Activated CD8-positive, alpha-beta memory T cell treated with anti-CD3 and anti-CD28 coated beads for 48 hours (primary cell): ENCODE measurements around the gene RUFY1.
A peak's percentile ranks its signal among the peaks of the same experiment; 100 is the strongest.
"Not testable (repeated sequence)": the region's sequence is repeated elsewhere in the genome, so short reads cannot be mapped to it uniquely, and the experiment has no call there.

ENCODE experiments used
- DNase-seq, 3 experiments: peaks; one replicate each; pipeline ENCODE4 v3.0.0-alpha.2; 2020; ENCODE audit warnings: low read depth in 2 of 3, low spot score in 2 of 3

RUFY1 gene

GRCh38 chr5:179550511-179551342 lies at the start of gene RUFY1:
Gene RUFY1 (plus strand): TSS chr5:179550554. CDS start chr5:179550570, 16 bp downstream.
- peak; percentile 54 to 74 (median 71) for DNase-seq

- DNase-seq, result not testable (repeated sequence)
Observed at GRCh38 chr5:179501997-179502396, 48.4 kb upstream of the RUFY1 start.

- not testable (repeated sequence) for DNase-seq
Observed at GRCh38 chr5:179502420-179502819, 47.9 kb upstream of the RUFY1 start.

- no peak for DNase-seq
Observed at GRCh38 chr5:179504191-179504590, 46.2 kb upstream of the RUFY1 start.

DNA sequence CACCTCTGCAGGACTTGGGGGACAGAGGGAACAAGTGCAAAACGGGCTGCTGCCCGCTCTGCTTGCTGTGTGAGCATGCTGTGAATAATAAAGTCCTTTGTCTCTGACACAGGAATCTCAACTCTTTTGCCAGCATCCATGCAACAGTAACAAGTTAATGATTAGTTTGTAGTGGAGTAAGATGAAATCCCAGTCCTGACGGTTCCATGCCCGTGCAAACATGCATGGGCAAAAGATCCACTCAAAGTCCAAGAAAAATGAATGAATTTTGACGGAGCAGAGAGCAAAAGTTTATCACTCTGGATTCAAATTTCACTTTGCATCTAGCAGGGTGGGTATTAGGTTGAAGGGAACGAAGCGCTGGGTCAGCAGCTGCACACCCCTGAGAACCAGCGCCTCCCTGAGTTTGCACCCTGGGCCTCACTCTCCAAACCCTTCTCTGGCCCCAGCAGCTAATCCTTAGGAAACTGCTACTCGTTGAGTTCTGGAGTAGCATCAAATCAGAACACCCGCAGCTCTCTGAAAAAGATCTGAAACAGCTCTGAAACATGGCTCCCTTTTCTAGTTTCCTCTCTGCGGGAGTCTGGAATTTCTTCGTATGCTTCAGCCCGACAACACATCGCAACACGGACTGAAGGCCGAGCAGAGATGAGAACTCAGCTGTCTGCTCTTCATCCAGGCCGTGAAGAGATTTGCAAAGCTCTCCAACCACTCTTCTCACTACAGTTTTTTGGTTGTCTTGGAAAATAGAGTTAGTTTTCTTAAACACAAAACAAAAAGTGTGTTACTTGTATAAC lies 45.6 kb upstream of the RUFY1 start:
- no peak for DNase-seq

GRCh38 chr5:179505636-179506261 lies 44.6 kb upstream of the RUFY1 start:
- DNase-seq, result no peak

DNA sequence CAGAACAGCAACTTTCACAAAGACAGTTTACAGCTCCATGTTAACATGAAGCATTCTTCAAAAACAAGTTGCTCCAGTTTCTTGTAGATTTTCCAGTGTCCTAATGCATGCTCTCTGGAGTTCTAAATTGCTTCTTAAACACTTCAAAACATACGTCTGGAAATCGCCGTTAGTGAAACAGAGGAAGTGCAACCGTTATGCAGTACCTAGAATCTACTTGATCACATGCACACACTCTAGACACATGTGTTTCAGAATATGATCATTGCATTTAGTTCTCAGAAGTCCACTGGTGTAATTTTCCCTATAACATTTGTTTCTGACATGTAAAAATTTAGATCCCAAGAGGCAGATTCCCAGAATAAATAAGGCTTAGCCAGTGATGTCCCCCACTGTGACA lies 41.1 kb upstream of the RUFY1 start:
- no peak for DNase-seq

DNA sequence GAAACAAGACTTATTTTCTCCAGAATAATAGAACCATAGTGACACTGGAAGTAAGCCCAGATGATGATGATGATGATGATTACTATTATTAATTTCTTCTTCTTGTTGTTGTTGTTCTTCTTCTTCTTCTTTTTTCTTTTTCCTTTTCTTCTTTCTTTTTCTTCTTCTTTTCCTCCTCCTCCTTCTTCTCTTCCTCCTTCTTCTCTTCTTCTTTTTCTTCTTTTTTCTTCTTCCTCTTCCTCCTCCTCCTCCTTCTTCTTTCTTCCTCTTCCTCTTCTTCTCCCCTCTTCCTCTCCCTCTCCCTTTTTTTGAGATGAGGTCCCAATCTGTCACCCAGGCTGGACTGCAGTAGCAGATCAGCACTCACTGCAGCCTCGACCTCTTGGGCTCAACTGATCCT lies 40.5 kb upstream of the RUFY1 start:
- no peak for DNase-seq

DNA sequence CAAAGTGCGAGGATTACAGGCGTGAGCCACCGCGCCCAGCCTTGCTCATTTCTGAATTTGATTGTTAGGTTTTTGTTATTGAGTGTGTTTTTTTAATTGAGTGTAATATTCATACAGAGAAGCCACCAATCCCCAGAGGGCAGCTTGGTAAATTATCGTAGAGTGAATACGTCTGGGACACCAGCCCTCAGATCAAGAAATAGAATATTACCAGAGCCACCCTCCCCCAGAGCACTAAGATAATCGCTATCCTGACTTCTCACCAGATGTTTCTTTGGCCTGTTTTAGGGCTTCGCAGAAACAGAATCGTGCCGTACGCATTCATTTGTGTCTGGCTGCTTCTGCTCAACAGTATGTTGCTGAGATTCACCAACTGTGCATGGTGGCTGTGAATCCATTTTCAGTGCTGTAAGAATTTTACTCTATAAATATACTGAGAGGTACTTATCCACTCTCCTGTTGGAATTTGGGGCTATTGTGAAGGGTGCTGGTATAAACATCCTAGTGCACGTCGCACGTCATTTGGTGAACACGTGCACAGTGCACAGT lies 37.8 kb upstream of the RUFY1 start:
- DNase-seq, result no peak

- not testable (repeated sequence) for DNase-seq
Observed at GRCh38 chr5:179515501-179515900, 34.9 kb upstream of the RUFY1 start.

DNA sequence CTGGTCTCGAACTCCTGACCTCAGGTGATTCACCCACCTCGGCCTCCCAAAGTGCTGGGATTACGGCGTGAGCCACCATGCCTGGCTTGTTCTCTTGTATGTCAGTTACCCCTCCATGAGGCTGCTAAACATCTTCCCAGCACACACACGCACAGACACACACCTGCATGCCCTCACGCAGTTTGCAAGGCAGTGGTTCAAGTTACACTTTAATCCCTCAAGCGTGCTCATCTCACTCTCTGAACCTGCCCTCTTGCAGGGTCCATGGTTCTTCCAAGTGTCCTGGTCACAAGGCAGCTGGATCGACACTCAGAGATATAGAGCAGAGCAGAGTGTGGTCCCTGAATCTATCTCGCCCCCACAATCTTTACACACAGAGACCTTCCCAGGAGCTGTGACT lies 34.1 kb upstream of the RUFY1 start:
- DNase-seq, result no peak

- DNase-seq, result not testable (repeated sequence)
Observed at GRCh38 chr5:179517746-179518145, 32.6 kb upstream of the RUFY1 start.

GRCh38 chr5:179518369-179518768 lies 32.0 kb upstream of the RUFY1 start:
- DNase-seq, result not testable (repeated sequence)

GRCh38 chr5:179519416-179520070 lies 30.8 kb upstream of the RUFY1 start:
- not testable (repeated sequence) for DNase-seq

DNA sequence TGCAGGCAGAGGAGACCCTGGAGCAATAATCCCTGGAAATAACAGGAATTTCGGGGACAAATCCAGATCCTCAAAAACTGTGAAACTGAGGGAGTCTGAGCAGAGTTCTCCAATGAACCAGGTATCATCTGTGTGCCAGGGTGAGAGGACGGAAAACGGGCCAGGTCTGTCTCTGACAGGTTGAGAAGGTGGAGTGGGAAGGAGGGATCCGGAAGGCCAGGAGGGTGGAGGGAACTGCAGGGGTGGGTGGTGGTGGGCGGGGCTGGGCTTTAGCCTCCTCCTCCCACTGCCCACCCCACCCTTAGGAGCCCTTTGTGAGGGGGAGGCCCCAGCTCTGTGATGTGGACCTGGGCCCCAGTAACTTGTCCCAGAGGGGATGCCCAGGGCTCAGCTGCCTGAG lies 28.2 kb upstream of the RUFY1 start:
- not testable (repeated sequence) for DNase-seq

- DNase-seq, result no peak
Observed at GRCh38 chr5:179526978-179527377, 23.4 kb upstream of the RUFY1 start.

DNA sequence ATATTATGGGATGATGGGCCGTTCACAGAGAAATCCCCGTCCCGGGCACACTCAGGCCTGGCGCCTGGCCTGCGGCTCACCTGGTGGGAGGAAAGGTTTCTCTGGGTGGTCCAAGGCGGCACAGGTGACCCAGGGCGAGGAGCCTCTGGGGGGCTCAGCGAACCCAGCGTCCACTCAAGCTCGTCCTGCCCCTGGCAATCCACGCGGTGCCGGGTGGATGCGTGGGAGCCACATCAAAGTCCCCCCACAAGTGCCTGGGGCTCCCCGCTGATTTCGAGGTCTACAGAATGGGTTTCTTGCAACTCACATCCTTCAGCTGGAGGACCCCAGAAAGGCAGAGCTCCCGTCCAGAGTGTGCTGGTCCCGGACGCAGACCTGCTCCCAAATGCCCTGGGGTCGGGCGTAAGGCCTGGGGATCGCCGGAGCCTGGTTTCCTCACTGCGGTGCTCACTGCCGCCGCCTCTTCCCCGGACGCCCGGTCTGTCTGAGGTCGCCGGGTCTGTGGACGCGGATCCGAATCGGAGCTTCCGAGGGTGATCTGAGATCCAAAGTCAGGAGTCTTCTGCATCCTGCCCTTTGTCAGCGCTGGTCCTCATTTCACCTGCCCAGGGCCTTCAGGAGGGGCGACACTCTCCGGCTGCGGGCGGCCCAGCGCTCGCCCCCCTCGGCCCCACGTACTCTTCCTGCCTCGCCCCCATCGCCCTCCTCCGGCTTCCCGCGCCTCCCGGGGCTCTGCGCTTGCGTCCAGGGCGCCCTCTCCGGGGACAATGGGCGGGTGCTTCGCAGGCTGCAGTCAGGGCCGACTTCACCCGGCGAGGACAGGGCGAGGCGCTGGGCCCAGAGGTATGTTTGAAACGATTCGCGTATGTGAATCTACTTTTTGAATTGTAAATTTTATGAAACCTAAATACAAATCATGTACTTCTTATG lies 20.0 kb upstream of the RUFY1 start:
- peak; percentile 47 to 51 (median 48) for DNase-seq

GRCh38 chr5:179533024-179533423 lies 17.3 kb upstream of the RUFY1 start:
- no peak for DNase-seq

DNA sequence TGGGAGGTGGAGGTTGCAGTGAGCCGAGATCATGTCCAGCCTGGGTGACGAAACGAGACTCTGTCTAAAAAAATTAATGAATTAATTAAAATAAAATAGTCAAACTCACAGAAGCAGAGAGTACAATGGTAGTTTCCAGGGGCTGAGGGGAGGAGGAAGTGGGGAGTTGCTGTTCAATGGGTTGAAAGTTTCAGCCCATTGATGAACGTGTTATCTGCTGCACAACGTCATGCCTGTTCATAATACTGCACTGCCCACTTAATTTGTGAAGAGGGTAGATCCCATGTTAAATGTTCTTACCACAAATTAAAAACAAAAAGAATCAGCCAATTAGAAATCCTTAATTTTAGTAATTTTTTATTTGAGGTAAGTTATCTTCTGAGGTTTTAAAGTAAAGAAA lies 16.4 kb upstream of the RUFY1 start:
- DNase-seq, result no peak

GRCh38 chr5:179534431-179534830 lies 15.9 kb upstream of the RUFY1 start:
- DNase-seq, result no peak
